H1 (cell line): ENCODE data around the gene KHDC4.

Experiments
- CTCF ChIP-seq, 3 experiments: IDR thresholded peaks; 1 replicate in 2 of 3; 2 replicates in 1 of 3; pipeline versions ENCODE4 v1.5.1 to v1.6.1; 2011; ENCODE audit warnings: low read length in 3 of 3, mild to moderate bottlenecking in 3 of 3, inconsistent platforms in 2 of 3, low read depth in 1 of 3, moderate library complexity in 1 of 3; ENCODE audit not compliant: insufficient read depth in 1 of 3; ENCODE audit errors: control extremely low read depth in 1 of 3
- POU5F1 ChIP-seq: IDR thresholded peaks from 2 replicates; pipeline ENCODE4 v1.6.1; 2011; ENCODE audit warnings: low read depth, mild to moderate bottlenecking, low read length, moderate library complexity
- RNF2 ChIP-seq: fragments of 200-900, 300-1000 bp; sonication (generic); IDR thresholded peaks from 2 replicates; pipeline ENCODE4 v1.7.1; 2016; ENCODE audit warnings: borderline replicate concordance, low read depth, mild to moderate bottlenecking, antibody characterized with exemption, low read length; ENCODE audit not compliant: poor library complexity, severe bottlenecking; ENCODE audit errors: missing control alignments
- RXRA ChIP-seq: IDR thresholded peaks from 2 replicates; pipeline ENCODE4 v1.6.1; 2011; ENCODE audit warnings: low read depth, mild to moderate bottlenecking, low read length, moderate library complexity; ENCODE audit not compliant: insufficient read depth

GRCh38 chr1:155934936-155935590, 850 bp upstream of the KHDC4 start:
- no peak for TF ChIP-seq POU5F1
- no peak for TF ChIP-seq RNF2
- no peak for TF ChIP-seq RXRA
- TF ChIP-seq CTCF (IDR thresholded peaks at IDR 0.05; ENCODE audit: control extremely low read depth in 1 of 3, insufficient read depth in 1 of 3, low read depth in 1 of 3, low read length in 3 of 3): no peak
